Stimulated activated CD8-positive, alpha-beta memory T cell treated with anti-CD3 and anti-CD28 coated beads, Interleukin-2, amount 100 ng/mL, for 1 hour (primary cell): Measurements from ENCODE around the gene FIGN.

ENCODE experiments used
- DNase-seq, 2 donors: peaks; one replicate each; pipeline ENCODE4 v3.0.0-alpha.2; 2020; ENCODE audit warnings: low read depth in 2 of 2

Gene FIGN, protein sequence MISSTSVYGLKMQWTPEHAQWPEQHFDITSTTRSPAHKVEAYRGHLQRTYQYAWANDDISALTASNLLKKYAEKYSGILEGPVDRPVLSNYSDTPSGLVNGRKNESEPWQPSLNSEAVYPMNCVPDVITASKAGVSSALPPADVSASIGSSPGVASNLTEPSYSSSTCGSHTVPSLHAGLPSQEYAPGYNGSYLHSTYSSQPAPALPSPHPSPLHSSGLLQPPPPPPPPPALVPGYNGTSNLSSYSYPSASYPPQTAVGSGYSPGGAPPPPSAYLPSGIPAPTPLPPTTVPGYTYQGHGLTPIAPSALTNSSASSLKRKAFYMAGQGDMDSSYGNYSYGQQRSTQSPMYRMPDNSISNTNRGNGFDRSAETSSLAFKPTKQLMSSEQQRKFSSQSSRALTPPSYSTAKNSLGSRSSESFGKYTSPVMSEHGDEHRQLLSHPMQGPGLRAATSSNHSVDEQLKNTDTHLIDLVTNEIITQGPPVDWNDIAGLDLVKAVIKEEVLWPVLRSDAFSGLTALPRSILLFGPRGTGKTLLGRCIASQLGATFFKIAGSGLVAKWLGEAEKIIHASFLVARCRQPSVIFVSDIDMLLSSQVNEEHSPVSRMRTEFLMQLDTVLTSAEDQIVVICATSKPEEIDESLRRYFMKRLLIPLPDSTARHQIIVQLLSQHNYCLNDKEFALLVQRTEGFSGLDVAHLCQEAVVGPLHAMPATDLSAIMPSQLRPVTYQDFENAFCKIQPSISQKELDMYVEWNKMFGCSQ

GRCh38 chr2:163735685-163736432, at the start of gene FIGN:
Gene FIGN (minus strand): TSS chr2:163736008. CDS start chr2:163734927, 1,081 bp downstream.
- DNase-seq, result no peak

DNA sequence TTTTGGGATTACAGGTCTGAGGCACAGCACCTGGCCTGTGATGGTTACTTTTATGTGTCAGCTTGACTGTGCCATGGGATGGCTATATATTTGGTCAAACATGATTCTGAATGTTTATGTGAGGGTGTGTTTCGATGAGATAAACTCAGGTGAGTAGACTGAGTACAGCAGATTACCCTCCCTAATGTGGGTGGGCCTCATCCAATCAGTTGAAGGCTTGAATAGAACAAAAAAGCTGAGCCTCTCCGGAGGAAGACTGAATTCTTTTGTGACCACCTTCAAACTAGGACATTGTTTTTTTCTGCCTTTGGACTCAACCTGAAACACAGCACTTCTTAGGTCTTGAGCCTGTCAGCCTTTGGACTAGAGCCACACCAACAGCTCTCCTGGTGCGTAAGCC, 49.4 kb upstream of the FIGN start:
- DNase-seq, result no peak

GRCh38 chr2:163779970-163780597, 44.3 kb upstream of the FIGN start:
- no peak for DNase-seq

DNA sequence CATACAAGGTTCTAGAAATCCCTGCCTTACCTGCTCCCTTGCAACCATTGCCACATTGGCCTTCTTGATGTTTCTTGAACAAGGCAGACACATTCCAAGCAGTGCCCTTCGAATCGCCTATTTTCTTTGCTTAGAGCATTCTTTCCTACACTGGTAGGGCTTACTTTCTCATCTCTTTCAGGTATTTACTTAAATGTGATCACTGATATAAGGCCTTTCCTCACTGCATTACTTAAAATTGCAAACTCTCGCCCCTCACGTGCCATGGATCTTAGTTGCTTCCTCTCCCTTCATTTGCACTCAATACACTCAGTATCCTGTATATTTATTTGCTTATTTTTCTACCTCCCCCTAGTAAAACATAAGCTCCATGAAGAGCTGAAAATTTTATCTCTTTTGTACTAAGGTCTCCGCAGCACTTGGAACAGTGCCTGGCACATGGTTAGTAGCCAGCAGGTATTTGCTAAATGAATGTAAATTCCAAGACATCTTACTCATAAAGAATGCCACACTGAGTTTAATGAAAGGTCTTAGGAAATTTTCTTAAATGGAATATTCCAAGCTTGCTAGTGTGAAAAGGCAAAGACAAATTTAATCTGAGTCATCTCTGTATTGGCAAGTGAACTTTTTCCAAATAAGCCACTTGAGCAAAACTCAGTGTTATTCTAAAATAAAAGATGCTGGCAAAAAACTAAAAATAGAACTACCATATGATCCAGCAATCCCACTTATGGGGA, 42.4 kb upstream of the FIGN start:
- DNase-seq, result no peak

DNA sequence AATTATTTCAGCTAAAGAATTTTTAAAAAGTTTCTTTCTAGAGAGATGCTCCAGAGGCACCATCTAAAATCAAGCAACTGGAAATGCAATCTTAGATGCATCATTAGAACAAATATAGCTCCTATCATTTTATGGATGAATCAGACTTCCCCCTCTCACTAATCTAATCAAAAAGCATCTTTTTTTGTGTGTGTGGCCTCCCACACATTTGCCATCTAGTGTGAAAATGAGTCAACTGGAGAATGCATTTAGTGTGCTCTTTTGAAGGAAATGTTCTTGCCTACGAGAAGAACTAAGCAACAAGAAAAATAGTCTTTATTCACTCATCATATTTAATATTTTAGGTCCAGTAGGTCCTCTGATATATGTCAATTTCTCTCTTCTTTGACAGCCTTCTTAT, 39.5 kb upstream of the FIGN start:
- DNase-seq, result no peak

- DNase-seq, result no peak
Measured at GRCh38 chr2:163774862-163775261, 39.1 kb upstream of the FIGN start.

GRCh38 chr2:163773276-163773675, 37.5 kb upstream of the FIGN start:
- DNase-seq, result no peak

DNA sequence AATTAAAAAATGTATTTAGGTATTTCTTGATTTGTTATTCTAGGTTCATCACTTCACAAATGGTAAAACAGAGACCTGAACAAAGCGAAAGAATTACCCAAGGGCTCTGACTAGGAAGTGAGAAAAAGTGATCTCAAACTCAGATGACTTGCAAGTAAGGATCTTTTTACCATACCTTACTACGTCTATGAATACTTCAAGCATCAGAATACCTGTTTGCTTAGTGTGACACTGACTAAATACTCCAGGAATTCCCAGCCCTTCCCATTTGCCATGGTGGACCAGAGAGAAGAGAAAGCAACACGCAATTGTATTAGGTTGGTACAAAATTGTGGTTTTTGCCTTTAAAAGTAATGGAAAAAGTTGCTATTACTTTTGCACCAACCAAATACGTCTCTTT, 35.8 kb upstream of the FIGN start:
- no peak for DNase-seq

DNA sequence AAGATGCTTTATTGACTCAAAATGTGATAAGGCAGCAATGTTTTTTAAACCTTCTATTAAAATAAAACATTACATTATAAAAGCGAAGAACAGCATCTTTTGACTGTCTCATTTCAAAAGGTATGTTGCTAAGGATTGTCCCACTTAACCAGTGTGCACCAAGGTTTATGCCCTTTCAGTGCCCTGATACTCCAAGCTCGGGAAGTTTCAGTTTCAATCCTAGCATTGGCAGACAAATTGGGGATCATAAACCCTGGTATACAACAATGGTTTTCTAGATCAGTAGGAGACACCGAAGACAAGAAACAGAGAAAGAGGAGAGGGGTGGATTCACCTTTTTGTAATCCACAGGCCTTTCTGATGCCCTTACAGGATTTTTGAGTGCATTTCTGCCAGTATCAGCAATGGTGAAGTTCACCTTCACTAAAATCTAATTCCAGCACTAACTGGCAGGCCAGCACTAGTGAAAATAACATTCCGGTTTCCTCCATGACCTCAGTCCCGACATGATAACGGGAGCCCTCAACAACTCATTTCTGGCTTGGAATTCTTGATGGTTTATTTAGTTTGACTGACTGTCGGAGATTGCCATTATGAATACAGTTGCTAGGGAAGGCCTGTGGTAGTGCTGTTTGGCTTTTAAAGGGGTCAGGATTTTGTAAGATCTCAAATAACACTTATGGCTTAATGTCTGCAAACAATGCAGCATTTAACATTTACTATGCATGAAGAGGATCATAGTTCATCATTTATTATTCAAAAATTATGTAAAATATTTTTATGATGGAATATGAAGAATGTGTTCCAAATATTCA, 33.3 kb upstream of the FIGN start:
- DNase-seq, result no peak

DNA sequence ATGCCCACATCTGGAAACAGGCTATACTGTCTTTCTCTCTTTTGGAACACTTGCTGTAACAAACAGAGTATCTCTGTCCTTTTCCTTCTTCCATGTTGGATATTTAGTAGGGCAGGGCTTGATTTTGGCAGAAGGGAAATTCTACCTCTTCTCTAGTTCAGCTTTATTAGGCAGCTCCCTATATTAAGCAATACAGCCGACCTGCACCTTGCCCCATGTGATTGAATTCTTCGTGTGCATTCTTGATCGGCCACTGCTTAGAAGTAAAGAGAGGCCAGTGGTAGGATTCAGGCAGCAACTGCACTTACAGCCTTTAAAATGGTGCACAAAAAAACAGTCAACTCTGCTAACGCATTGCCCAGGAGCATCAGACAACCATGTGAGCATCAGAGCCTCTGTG, 31.3 kb upstream of the FIGN start:
- no peak for DNase-seq

- no peak for DNase-seq
Measured at GRCh38 chr2:163764566-163764965, 28.8 kb upstream of the FIGN start.

GRCh38 chr2:163759013-163759412, 23.2 kb upstream of the FIGN start:
- DNase-seq, result no peak

DNA sequence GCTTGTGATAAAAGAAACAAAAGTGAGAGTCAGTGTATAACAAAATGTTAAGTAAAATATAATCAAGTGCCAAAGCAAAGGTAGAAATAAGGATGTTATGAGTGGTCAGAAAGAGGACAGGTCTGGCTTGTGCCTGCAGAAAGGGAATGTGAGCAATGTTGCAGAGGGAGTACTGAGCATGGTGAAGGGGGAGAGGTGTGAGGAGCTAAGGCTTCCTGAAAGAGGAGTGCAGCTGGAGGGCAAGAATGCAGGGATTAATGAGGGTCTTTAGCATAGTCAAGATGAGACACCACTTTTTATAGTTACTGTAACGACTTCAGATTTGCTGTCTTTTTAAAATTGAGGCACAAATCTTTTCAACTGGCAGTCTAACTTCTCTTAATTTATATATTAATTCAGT, 22.0 kb upstream of the FIGN start:
- no peak for DNase-seq

DNA sequence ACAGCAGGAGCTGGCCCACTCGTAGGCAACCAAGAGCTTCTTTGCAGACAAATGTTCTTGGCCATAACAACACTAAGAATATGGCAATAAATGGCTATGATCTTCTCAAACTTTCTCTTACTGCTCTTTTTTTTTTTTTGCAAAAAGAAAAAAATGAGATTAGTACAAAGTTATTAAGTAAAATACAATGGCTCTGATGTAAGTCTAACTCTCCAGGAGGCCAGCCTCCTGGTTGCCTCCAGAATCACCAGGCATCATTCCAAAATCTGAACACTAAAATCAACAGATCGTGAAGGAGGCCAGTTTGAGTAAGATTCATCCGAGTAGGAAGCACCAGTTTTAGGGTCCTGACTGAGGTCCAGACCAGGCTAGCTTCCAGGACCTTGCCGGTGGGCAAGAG, 20.8 kb upstream of the FIGN start:
- DNase-seq, result no peak

GRCh38 chr2:163755366-163755765, 19.6 kb upstream of the FIGN start:
- no peak for DNase-seq

DNA sequence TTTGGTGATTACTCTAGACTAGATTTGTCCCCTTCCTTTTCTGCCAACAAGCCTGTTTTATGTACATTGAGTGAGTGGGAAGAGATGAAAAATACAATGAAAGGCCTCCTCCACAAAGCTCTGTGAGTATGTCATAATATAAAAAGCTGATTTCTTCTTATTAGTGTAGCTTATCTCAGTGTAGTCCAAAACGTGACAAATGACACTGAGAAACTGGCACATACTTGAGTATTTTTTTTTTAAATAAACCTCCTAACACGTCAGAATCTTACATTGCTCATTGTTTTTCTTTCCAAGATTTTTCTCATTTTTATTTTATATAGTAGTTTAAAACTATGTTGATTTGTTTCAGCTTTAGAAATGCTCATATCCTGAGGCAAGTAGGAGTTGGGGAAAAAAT, 17.9 kb upstream of the FIGN start:
- DNase-seq, result no peak

GRCh38 chr2:163752267-163752666, 16.5 kb upstream of the FIGN start:
- no peak for DNase-seq

DNA sequence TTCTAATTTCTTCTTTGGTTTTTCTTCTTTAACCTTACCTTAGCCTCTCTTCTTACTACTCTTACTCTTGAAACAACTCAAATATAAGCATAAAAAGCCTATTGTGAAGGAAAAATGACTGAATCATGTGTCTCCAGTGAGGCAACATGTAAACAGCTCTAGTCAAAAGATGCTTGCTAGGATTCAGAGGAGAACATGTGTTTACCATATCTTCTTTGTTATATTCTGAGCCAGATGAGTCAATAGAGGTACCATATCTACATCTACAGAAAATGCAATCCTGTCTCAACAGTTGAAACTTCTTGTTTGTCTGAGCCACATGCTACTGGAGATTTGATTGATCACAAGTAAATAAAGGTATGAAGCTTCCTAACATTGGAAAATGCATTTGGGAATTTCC, 15.9 kb upstream of the FIGN start:
- no peak for DNase-seq

DNA sequence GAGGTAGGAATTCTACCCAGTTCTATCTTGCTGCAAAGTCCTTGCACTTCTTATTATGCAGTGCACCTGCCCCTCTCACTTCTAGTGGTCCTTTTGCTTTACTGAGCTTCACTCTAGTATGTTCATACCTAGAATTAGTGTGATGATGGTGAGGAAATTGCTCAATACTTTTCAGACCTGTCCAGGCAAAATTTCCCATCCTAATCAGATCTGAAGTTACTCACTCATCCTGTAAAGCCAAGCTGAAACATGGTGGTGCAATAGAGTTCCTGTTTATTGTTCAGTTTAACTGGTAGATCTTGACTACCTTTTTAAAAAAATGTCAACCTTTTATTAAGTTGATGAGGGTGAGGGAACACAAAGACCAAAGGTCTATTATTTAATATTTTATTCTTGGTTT, 12.6 kb upstream of the FIGN start:
- no peak for DNase-seq

DNA sequence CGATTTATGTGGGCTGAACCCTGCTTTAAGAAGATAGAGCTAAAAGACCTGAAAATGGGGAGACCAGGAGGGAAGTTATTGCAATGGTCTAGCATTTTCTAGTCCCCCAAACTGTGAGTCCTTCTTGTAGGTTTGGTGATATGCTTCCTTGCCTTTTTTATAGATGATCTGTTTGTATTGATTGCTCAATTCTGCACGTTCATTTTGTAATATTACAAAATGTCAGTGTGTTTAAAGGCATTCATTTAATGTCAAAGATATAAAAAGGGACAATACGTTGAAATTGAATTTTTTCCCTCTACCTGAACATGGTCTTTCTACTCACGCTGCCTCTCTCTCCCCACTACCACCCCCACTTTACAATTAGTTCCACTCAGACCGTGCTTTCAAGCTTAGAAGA, 5.6 kb upstream of the FIGN start:
- DNase-seq, result no peak

DNA sequence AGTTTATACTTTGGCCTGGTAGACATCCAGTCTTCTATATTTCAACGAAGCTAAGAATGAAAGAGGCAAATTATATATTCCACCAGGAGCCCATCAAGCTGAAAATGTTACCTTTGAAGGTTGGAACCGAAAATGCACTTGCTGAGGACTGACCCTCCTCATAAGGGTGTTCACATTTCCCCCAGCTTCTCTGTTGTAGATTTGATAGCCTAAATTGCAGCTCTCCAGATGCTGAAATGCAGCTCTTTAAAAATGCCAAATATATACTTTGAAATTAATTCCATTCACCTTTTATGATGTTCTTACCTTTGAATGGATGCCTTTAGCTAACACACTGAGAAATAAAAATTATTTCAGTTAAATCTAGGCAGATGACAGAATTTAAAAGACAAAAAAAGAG, 1.8 kb upstream of the FIGN start:
- DNase-seq, result no peak
